Fibroblast of lung (primary cell): ENCODE measurements around the gene KRT33A. TPM values are rescaled to one million over a fixed set of nuclear protein-coding genes. Genes with fewer than 3 reads are reported as not detected.

Experiments
- DNase-seq, 2 donors: peaks; one replicate each; pipeline versions ENCODE4 v3.0.0 to v3.0.0-alpha.2; 2010; ENCODE audit warnings: low read depth in 2 of 2
- H2AFZ ChIP-seq: 2 replicates; pipeline ENCODE4 v1.5.1; 2012; ENCODE audit warnings: low read length, control low read depth, inconsistent platforms
- H3K27ac ChIP-seq: 2 replicates; pipeline ENCODE4 v1.5.1; 2011; ENCODE audit warnings: low read length, control low read depth; ENCODE audit not compliant: insufficient read depth
- H3K27me3 ChIP-seq: 2 replicates; pipeline ENCODE4 v1.5.1; 2011; ENCODE audit warnings: mild to moderate bottlenecking, low read length; ENCODE audit not compliant: control insufficient read depth, insufficient read depth
- H3K36me3 ChIP-seq: 2 replicates; pipeline ENCODE4 v1.5.1; 2011; ENCODE audit warnings: low read length; ENCODE audit not compliant: control insufficient read depth, insufficient read depth
- H3K4me1 ChIP-seq: 2 replicates; pipeline ENCODE4 v1.5.1; 2011; ENCODE audit warnings: low read length; ENCODE audit not compliant: control insufficient read depth, insufficient read depth; ENCODE audit errors: extremely low read depth
- H3K4me2 ChIP-seq: 2 replicates; pipeline ENCODE4 v1.5.1; 2011; ENCODE audit warnings: low read length, control low read depth; ENCODE audit not compliant: insufficient read depth; ENCODE audit errors: extremely low read depth
- H3K4me3 ChIP-seq, 4 experiments: fragments of 200-600 bp in 1 of 4; sonication (generic) in 1 of 4; replicated peaks in 1 of 4; 2 replicates each; pipeline ENCODE4 v1.5.1; 2011 to 2016; ENCODE audit warnings: low read length in 4 of 4, low read depth in 3 of 4, mild to moderate bottlenecking in 3 of 4, control low read depth in 2 of 4, inconsistent platforms in 1 of 4, mixed read lengths in 1 of 4; ENCODE audit not compliant: insufficient read depth in 1 of 4; ENCODE audit errors: control extremely low read depth in 1 of 4
- H3K79me2 ChIP-seq: 2 replicates; pipeline ENCODE4 v1.5.1; 2012; ENCODE audit warnings: mild to moderate bottlenecking, low read length, inconsistent platforms; ENCODE audit not compliant: control insufficient read depth, insufficient read depth
- H3K9ac ChIP-seq: 2 replicates; pipeline ENCODE4 v1.5.1; 2011; ENCODE audit warnings: mild to moderate bottlenecking, low read length, control low read depth; ENCODE audit not compliant: insufficient read depth
- H3K9me3 ChIP-seq: 2 replicates; pipeline ENCODE4 v1.5.1; 2012; ENCODE audit warnings: low read depth, low read length; ENCODE audit not compliant: control insufficient read depth, insufficient read depth
- H4K20me1 ChIP-seq: 2 replicates; pipeline ENCODE4 v1.5.1; 2011; ENCODE audit warnings: low read length; ENCODE audit not compliant: control insufficient read depth, insufficient read depth; ENCODE audit errors: extremely low read depth
- CTCF ChIP-seq, 2 donors: IDR thresholded peaks in 1 of 2; conservative IDR thresholded peaks in 1 of 2; 1 replicate in 1 of 2; 2 replicates in 1 of 2; pipeline ENCODE4 v1.5.1; 2011 to 2012; ENCODE audit warnings: low read length in 2 of 2, control low read depth in 1 of 2, inconsistent platforms in 1 of 2, low read depth in 1 of 2, mild to moderate bottlenecking in 1 of 2
- EZH2 ChIP-seq: IDR thresholded peaks from 2 replicates; pipeline ENCODE4 v1.5.1; 2012; ENCODE audit warnings: low read length, control low read depth, mild to moderate bottlenecking; ENCODE audit errors: missing control alignments
- polyA plus RNA-seq, 2 donors: library from polyadenylated mRNA; depleted of rRNA in 1 of 2; stranded (reverse) in 1 of 2; unstranded in 1 of 2; fragments of >200 nt; gene quantifications; 2 replicates each; pipeline ENCODE4 v1.2.1, GENCODE V29; 2011 to 2012; ENCODE audit warnings: missing spikeins in 1 of 2
- total RNA-seq: library from RNA; depleted of rRNA; stranded (reverse); fragments of >200 nt; gene quantifications from 2 replicates; pipeline ENCODE4 v1.2.1, GENCODE V29; 2014

KRT33A gene
- total and polyA plus RNA-seq, 2 donors (not counting 1 experiment from before 2014, with no cell fraction given): not detected

- Histone ChIP-seq H3K36me3 (no peaks in the 10 kb centered on the region), H3K27me3 (peaks cover 13% of the 10 kb centered on the region), H3K4me1 (no peaks in the 10 kb centered on the region), H3K4me3 (no peak overlapping the region), H4K20me1 (no peaks in the 10 kb centered on the region), H3K79me2 (no peaks in the 10 kb centered on the region), H3K9ac (no peak overlapping the region), H2AFZ (no peak overlapping the region), H3K9me3 (no peaks in the 10 kb centered on the region), H3K4me2 (no peak overlapping the region), H3K27ac (no peak overlapping the region)
- DNase-seq: no peak
- TF ChIP-seq CTCF (conservative IDR thresholded peaks at IDR 0.05 in 1 of 2, IDR thresholded peaks at IDR 0.05 in 1 of 2; ENCODE audit: low read depth in 1 of 2, low read length in 2 of 2): no peak
Measured at GRCh38 chr17:41340494-41340893, 10.1 kb downstream of the KRT33A start.

- no peak overlapping the region for H3K9ac ChIP-seq
- no peaks in the 10 kb centered on the region for H4K20me1 ChIP-seq
- H3K4me2 ChIP-seq: no peak overlapping the region
- peaks cover 9% of the 10 kb centered on the region for H3K27me3 ChIP-seq
- no peak overlapping the region for H3K27ac ChIP-seq
- H3K4me1 ChIP-seq: no peaks in the 10 kb centered on the region
- DNase-seq: no peak
- no peaks in the 10 kb centered on the region for H3K9me3 ChIP-seq
- H3K36me3 ChIP-seq: no peaks in the 10 kb centered on the region
- H2AFZ ChIP-seq: no peak overlapping the region
- TF ChIP-seq CTCF (conservative IDR thresholded peaks at IDR 0.05 in 1 of 2, IDR thresholded peaks at IDR 0.05 in 1 of 2; ENCODE audit: low read depth in 1 of 2, low read length in 2 of 2): no peak
- TF ChIP-seq EZH2: no peak
- H3K79me2 ChIP-seq: no peaks in the 10 kb centered on the region
- no peak overlapping the region for H3K4me3 ChIP-seq
Measured at GRCh38 chr17:41339571-41340172, 11.0 kb downstream of the KRT33A start.

GRCh38 chr17:41338961-41339485 is 11.6 kb downstream of the KRT33A start:
- no peak overlapping the region for H3K9ac ChIP-seq
- TF ChIP-seq CTCF (conservative IDR thresholded peaks at IDR 0.05 in 1 of 2, IDR thresholded peaks at IDR 0.05 in 1 of 2; ENCODE audit: low read depth in 1 of 2, low read length in 2 of 2) (no peak), EZH2 (no peak)

More at GRCh38 chr17:41338961-41339485, 11.6 kb downstream of the KRT33A start:
- H3K4me3 ChIP-seq: no peak overlapping the region
- no peak overlapping the region for H3K4me2 ChIP-seq
- no peak overlapping the region for H2AFZ ChIP-seq
- H3K36me3 ChIP-seq: no peaks in the 10 kb centered on the region
- peaks cover 9% of the 10 kb centered on the region for H3K27me3 ChIP-seq
- no peaks in the 10 kb centered on the region for H3K4me1 ChIP-seq
- H3K9me3 ChIP-seq: no peaks in the 10 kb centered on the region
- no peak overlapping the region for H3K27ac ChIP-seq
- DNase-seq: peak in 1 of 2 donors; percentile 7
- no peaks in the 10 kb centered on the region for H4K20me1 ChIP-seq
- no peaks in the 10 kb centered on the region for H3K79me2 ChIP-seq
